HG02571 (cell line): ENCODE measurements around the gene LAMC3.

Experiments used
- ATAC-seq: cut with Tn5 transposase; IDR thresholded peaks from one replicate; pipeline ENCODE4 v1.9.1; 2021; ENCODE audit warnings: mild to moderate bottlenecking, moderate library complexity; ENCODE audit not compliant: unreplicated experiment

LAMC3 gene

GRCh38 chr9:131008909-131009618 is at the start of gene LAMC3:
TSS of gene LAMC3 (plus strand) at chr9:131009174. CDS start at chr9:131009215, 41 bp downstream.
- no peak for ATAC-seq

GRCh38 chr9:130959809-130960334 is 49.1 kb upstream of the LAMC3 start:
- no peak for ATAC-seq

- ATAC-seq: no peak
Measured at GRCh38 chr9:130960522-130961378, 48.2 kb upstream of the LAMC3 start.

- ATAC-seq: no peak
Measured at GRCh38 chr9:130961511-130962300, 47.3 kb upstream of the LAMC3 start.

- ATAC-seq: no peak
Measured at GRCh38 chr9:130962418-130963316, 46.3 kb upstream of the LAMC3 start.

GRCh38 chr9:130963337-130963908 is 45.6 kb upstream of the LAMC3 start:
- no peak for ATAC-seq

GRCh38 chr9:130963916-130964315 is 45.1 kb upstream of the LAMC3 start:
- no peak for ATAC-seq

- no peak for ATAC-seq
Measured at GRCh38 chr9:130965680-130966079, 43.3 kb upstream of the LAMC3 start.

- ATAC-seq: no peak
Measured at GRCh38 chr9:130970052-130970451, 38.9 kb upstream of the LAMC3 start.

- no peak for ATAC-seq
Measured at GRCh38 chr9:130970855-130971254, 38.1 kb upstream of the LAMC3 start.

- ATAC-seq: no peak
Measured at GRCh38 chr9:130971294-130971849, 37.6 kb upstream of the LAMC3 start.

GRCh38 chr9:130972277-130972956 is 36.6 kb upstream of the LAMC3 start:
- no peak for ATAC-seq

- ATAC-seq: no peak
Measured at GRCh38 chr9:130972957-130973685, 35.9 kb upstream of the LAMC3 start.

GRCh38 chr9:130973686-130974281 is 35.2 kb upstream of the LAMC3 start:
- no peak for ATAC-seq

GRCh38 chr9:130974697-130975096 is 34.3 kb upstream of the LAMC3 start:
- ATAC-seq: no peak

GRCh38 chr9:130975156-130975555 is 33.8 kb upstream of the LAMC3 start:
- ATAC-seq: no peak

GRCh38 chr9:130975932-130976841 is 32.8 kb upstream of the LAMC3 start:
- no peak for ATAC-seq
